HepG2 (cell line): ENCODE data around the gene CFAP97D1. TPM values are rescaled to one million over a fixed set of nuclear protein-coding genes. Genes with fewer than 3 reads are reported as not detected.

ENCODE experiments used
- BCL6 ChIP-seq: IDR thresholded peaks from 2 replicates; pipeline ENCODE4 v1.6.1; 2016; ENCODE audit warnings: missing genetic modification reagents, missing compliant biosample characterization
- CREBL2 ChIP-seq: sonication (generic); formaldehyde crosslinking; IDR thresholded peaks from 2 replicates; pipeline ENCODE4 v1.8.1; 2023; ENCODE audit warnings: missing genetic modification reagents, mild to moderate bottlenecking, borderline replicate concordance
- GFI1 ChIP-seq: sonication (generic); formaldehyde crosslinking; IDR thresholded peaks from 2 replicates; pipeline ENCODE4 v1.5.0; 2020; ENCODE audit warnings: missing genetic modification reagents, mild to moderate bottlenecking, borderline replicate concordance
- HMG20A ChIP-seq: IDR thresholded peaks from 2 replicates; pipeline ENCODE4 v1.6.1; 2016; ENCODE audit warnings: borderline replicate concordance
- MBD4 ChIP-seq: IDR thresholded peaks from 2 replicates; pipeline ENCODE4 v1.6.1; 2012; ENCODE audit warnings: low read length, inconsistent platforms, borderline replicate concordance
- NFYC ChIP-seq: IDR thresholded peaks from 2 replicates; pipeline ENCODE4 v1.6.1; 2016; ENCODE audit warnings: missing genetic modification reagents, missing compliant biosample characterization
- NONO ChIP-seq, 2 experiments: fragments of 450-650 bp in 1 of 2; sonication (generic) in 1 of 2; formaldehyde crosslinking in 1 of 2; IDR thresholded peaks in 1 of 2; conservative IDR thresholded peaks in 1 of 2; 2 replicates each; pipeline versions ENCODE4 v1.6.1 to v1.8.0; 2017 to 2022; ENCODE audit warnings: mild to moderate bottlenecking in 1 of 2, missing genetic modification reagents in 1 of 2, moderate library complexity in 1 of 2
- RNF2 ChIP-seq: fragments of 450-650 bp; conservative IDR thresholded peaks from 2 replicates; pipeline ENCODE4 v1.6.1; 2016; ENCODE audit warnings: low read depth
- RXRB ChIP-seq: IDR thresholded peaks from 2 replicates; pipeline ENCODE4 v1.6.1; 2016; ENCODE audit warnings: borderline replicate concordance, missing genetic modification reagents, missing compliant biosample characterization
- SNRNP70 ChIP-seq: fragments of 200-400 bp; formaldehyde crosslinking; IDR thresholded peaks from 2 replicates; pipeline ENCODE4 v1.6.1; 2017; ENCODE audit warnings: mild to moderate bottlenecking, low read depth, low read length, moderate library complexity
- ZHX2 ChIP-seq, 2 experiments: sonication (generic) in 1 of 2; formaldehyde crosslinking in 1 of 2; IDR thresholded peaks; 2 replicates each; pipeline versions ENCODE4 v1.6.1 to v1.9.0; 2014 to 2022; ENCODE audit warnings: antibody characterized with exemption in 1 of 2, borderline replicate concordance in 1 of 2, inconsistent platforms in 1 of 2, low read depth in 1 of 2, missing genetic modification reagents in 1 of 2
- ZNF503 ChIP-seq: sonication (generic); formaldehyde crosslinking; IDR thresholded peaks from 2 replicates; pipeline ENCODE4 v1.4.0; 2020; ENCODE audit warnings: missing genetic modification reagents
- ZNF580 ChIP-seq: IDR thresholded peaks from 2 replicates; pipeline ENCODE4 v1.6.1; 2016; ENCODE audit warnings: low read depth, borderline replicate concordance
- polyA plus RNA-seq, 8 experiments: library from polyadenylated mRNA; depleted of rRNA in 3 of 8; stranded (reverse) in 7 of 8; unstranded in 1 of 8; fragments of >200 nt; fragmentation: Illumina TruSeq in 4 of 8; extraction: Trizol in 4 of 8; gene quantifications; 2 replicates each; pipeline versions ENCODE4 v1.2.1 to v1.2.3, GENCODE V29; 2011 to 2016; ENCODE audit warnings: low read depth in 4 of 8, missing spikeins in 1 of 8, mixed read lengths in 1 of 8; ENCODE audit not compliant: insufficient read depth in 1 of 8
- total RNA-seq, 5 experiments: library from RNA; depleted of rRNA; stranded (reverse); fragments of >200 nt; fragmentation: Illumina TruSeq; extraction: Trizol; gene quantifications; 2 replicates each; pipeline ENCODE4 v1.2.3, GENCODE V29; 2016; ENCODE audit warnings: low read depth in 1 of 5
- TF ChIP-seq, protein P1 (sequence below), 2 experiments: IDR thresholded peaks; 2 replicates each; pipeline ENCODE4 v1.6.1; 2011 to 2012; ENCODE audit warnings: low read length in 2 of 2, borderline replicate concordance in 1 of 2, low read depth in 1 of 2, mild to moderate bottlenecking in 1 of 2, moderate library complexity in 1 of 2
- TF ChIP-seq, protein P2 (sequence below): sonication (generic); formaldehyde crosslinking; conservative IDR thresholded peaks from 2 replicates; pipeline ENCODE4 v1.4.0; 2020; ENCODE audit warnings: missing genetic modification reagents

CFAP97D1 gene
- total and polyA plus RNA-seq, 2 of the 13 experiments (the other 11 are each of a cell fraction or from before 2014, with no cell fraction given), result 0.02 TPM; not detected in 1

DNA sequence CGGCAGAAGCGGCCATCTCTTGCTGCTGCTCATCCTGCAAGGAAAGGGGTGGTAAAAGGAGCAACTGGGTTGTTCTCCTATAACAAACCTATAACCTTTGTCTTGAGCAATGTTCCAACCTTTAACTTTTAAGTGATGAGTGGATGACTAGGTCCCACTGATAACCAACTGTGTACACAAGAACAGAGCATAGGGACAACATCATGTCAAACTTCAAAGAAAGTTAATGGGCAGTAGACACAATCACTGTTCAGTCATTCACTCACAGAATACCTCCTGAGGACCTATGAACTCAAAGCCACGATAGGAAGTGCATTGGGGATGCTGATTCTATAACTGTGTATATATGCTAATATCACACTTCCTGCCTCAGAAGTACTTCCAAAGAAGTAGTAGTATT, 21.6 kb downstream of the CFAP97D1 start (continued):
- 0 out of 2 replicates have a peak, but pooled peaks have one; percentile 78 for TF ChIP-seq MBD4
- TF ChIP-seq, protein P1, sequence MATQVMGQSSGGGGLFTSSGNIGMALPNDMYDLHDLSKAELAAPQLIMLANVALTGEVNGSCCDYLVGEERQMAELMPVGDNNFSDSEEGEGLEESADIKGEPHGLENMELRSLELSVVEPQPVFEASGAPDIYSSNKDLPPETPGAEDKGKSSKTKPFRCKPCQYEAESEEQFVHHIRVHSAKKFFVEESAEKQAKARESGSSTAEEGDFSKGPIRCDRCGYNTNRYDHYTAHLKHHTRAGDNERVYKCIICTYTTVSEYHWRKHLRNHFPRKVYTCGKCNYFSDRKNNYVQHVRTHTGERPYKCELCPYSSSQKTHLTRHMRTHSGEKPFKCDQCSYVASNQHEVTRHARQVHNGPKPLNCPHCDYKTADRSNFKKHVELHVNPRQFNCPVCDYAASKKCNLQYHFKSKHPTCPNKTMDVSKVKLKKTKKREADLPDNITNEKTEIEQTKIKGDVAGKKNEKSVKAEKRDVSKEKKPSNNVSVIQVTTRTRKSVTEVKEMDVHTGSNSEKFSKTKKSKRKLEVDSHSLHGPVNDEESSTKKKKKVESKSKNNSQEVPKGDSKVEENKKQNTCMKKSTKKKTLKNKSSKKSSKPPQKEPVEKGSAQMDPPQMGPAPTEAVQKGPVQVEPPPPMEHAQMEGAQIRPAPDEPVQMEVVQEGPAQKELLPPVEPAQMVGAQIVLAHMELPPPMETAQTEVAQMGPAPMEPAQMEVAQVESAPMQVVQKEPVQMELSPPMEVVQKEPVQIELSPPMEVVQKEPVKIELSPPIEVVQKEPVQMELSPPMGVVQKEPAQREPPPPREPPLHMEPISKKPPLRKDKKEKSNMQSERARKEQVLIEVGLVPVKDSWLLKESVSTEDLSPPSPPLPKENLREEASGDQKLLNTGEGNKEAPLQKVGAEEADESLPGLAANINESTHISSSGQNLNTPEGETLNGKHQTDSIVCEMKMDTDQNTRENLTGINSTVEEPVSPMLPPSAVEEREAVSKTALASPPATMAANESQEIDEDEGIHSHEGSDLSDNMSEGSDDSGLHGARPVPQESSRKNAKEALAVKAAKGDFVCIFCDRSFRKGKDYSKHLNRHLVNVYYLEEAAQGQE (IDR thresholded peaks at IDR 0.05; ENCODE audit: borderline replicate concordance in 1 of 2, low read depth in 1 of 2, low read length in 2 of 2), result peak in 1 of 2 experiments; percentile 36; a peak in 1 of 4 replicates
- TF ChIP-seq HMG20A (CRISPR knock-in tag), result peak; percentile 100
- peak; percentile 58; the same call in 1 of the 2 replicates for TF ChIP-seq ZNF580 (CRISPR knock-in tag)
- TF ChIP-seq ZNF503, result peak; percentile 92
- TF ChIP-seq, protein P2, sequence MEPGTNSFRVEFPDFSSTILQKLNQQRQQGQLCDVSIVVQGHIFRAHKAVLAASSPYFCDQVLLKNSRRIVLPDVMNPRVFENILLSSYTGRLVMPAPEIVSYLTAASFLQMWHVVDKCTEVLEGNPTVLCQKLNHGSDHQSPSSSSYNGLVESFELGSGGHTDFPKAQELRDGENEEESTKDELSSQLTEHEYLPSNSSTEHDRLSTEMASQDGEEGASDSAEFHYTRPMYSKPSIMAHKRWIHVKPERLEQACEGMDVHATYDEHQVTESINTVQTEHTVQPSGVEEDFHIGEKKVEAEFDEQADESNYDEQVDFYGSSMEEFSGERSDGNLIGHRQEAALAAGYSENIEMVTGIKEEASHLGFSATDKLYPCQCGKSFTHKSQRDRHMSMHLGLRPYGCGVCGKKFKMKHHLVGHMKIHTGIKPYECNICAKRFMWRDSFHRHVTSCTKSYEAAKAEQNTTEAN (CRISPR knock-in tag), result 0 out of 2 replicates have a peak, but pooled peaks have one; percentile 42
- TF ChIP-seq RNF2, result 0 out of 2 replicates have a peak, but pooled peaks have one; percentile 15
- TF ChIP-seq SNRNP70, result no peak
- peak; percentile 92 for TF ChIP-seq BCL6 (CRISPR knock-in tag)
- no peak for TF ChIP-seq CREBL2
- TF ChIP-seq NFYC (CRISPR knock-in tag), result no peak; the same call in 1 of the 2 replicates
- peak; percentile 100 for TF ChIP-seq GFI1
- TF ChIP-seq ZHX2 (IDR thresholded peaks at IDR 0.05; ENCODE audit: low read depth), result no peak
- TF ChIP-seq ZHX2 (CRISPR knock-in tag; IDR thresholded peaks at IDR 0.05; ENCODE audit: borderline replicate concordance), result no peak
- TF ChIP-seq NONO (IDR thresholded peaks at IDR 0.05), result no peak
- TF ChIP-seq NONO (CRISPR knock-in tag; conservative IDR thresholded peaks at IDR 0.05), result peak; percentile 64
- peak; percentile 82; the same call in 1 of the 2 replicates for TF ChIP-seq RXRB (CRISPR knock-in tag)
